ENCODE results near the gene ADGRG1.

Gene ADGRG1

DNA sequence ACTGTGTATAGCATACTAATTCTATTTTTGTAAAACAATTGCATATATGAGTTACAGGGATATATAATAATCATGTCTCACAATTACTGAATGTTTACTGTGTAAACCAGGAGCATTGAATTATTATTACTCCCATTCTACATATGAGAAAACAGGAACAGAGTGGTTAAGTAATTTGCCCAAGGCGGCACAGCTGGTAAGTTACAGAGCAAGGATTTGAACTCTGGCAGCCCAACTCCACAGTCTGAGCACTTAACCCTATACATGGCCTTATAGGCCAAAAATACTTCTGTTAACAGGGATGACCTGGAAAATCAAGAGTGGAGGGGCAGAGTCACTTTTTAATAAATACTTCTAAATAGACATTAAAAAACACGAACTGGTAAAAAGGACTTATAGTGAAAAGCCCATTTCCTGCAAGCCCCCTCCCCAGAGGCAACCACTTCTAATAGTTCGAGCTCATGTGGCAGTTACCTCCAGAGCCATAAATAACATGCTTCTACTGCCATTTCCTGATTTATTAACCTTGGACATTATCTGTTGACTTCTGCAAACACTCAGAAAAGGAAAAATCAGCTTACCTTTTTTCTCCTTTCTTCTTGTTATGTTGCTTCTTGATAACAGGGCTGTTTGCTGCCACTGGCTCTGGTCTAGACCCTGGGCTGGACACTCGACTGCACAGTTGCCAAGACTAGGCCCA is 22.1 kb upstream of the ADGRG1 start:
- in situ Hi-C loops (cut with MboI; ENCODE audit: low sequenced_read_pairs): no loop called here

DNA sequence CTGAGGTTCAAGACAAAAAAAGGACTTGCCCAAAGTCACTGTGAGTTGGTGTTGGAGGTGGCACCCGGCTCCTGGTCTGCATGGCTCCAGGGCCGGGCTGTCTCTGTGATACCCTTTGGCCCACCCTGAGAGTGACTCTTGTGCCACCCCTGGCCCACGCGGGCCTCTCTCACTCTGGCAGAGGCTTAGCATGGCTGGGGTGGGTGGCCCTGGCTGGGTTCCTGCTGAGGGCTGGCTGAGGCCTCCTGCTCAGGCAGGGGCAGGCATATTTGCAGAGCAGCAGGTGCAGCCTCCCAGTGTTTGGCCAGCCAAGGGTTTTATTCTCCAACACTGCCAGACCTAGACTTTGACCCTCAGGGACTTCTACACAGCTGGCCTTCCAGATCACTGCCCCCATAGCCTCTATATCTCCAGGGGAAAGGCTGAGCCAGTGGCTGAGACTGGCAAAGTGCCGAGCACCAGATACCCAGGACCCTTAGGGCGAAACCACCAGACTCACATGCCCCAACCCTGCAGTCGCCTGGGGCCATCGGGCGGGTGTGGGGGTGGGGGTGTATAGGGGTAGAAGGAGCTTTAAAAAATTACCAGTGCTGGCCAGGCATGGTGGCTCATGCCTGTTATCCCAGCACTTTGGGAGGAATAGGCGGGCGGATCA is 21.5 kb upstream of the ADGRG1 start:
- in situ Hi-C loops (cut with MboI; ENCODE audit: low sequenced_read_pairs): no loop called here

DNA sequence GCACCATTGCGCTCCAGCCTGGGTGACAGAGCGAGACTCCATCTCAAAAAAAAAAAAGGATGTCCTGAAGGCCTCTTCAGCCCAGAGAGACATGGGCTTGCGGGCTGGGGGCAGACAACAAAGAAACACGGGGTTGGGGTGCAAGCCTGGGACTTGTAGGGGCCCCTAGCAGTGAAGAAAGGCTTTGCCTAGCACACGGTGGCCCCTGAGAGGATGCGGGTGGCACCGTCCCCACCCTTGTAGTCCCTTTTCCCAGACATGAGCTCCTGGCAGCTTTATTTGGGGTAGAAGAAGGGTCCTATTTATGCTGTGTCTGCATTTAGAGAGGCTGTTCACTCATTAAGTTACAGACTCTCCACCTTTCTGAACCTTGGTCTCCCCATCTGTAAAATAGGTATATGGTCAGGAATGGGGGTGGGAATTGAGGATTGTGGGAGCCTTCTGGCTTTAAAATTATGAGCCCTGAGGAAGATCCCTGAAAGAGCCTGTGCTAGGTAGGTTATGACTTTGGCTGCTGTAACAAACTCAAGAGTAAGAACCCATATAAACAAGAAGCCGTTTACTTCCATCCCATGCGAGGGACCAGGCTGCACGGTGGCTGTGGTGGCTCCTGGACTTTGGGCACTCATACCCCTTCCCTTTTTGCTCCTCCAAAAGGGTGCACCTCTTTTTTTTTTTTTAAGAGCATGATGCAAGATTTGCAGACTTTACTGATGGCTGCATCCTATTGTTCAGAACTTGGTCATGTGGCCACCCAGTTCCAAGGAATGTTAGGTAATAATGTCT is 20.6 kb upstream of the ADGRG1 start:
- in situ Hi-C loops (cut with MboI; ENCODE audit: low sequenced_read_pairs): no loop called here

DNA sequence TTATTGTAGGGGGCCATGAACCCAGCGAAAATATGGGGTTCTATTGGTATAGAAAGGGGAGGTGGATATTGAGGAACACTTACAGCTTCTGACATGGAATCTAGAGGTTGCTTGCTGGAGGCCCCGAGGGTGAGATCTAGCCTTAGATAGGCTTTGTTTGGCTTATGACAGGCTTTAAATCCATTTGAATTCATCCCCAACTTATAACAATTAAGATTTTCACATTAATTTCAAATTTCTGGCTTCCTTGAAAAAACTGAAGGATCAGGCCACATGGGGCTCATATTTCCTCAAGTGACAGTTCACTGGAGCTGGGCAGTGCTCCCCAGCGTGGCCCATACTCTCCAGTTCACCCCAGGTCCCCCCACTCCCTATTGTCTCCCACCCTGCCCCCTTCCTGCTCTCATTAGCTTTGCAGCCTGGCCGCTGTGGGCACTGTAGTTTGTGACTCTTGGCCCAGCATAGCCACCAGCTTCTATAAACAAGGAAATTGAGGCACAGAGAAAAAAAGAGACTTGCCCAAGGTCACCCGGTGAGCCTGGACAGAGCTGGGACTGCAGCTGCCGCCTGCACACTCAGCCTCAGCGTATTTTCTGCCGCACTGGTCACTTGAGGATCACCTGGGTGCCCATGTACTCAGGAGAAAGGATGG is 19.8 kb upstream of the ADGRG1 start:
- in situ Hi-C loops (cut with MboI; ENCODE audit: low sequenced_read_pairs): no loop called here

DNA sequence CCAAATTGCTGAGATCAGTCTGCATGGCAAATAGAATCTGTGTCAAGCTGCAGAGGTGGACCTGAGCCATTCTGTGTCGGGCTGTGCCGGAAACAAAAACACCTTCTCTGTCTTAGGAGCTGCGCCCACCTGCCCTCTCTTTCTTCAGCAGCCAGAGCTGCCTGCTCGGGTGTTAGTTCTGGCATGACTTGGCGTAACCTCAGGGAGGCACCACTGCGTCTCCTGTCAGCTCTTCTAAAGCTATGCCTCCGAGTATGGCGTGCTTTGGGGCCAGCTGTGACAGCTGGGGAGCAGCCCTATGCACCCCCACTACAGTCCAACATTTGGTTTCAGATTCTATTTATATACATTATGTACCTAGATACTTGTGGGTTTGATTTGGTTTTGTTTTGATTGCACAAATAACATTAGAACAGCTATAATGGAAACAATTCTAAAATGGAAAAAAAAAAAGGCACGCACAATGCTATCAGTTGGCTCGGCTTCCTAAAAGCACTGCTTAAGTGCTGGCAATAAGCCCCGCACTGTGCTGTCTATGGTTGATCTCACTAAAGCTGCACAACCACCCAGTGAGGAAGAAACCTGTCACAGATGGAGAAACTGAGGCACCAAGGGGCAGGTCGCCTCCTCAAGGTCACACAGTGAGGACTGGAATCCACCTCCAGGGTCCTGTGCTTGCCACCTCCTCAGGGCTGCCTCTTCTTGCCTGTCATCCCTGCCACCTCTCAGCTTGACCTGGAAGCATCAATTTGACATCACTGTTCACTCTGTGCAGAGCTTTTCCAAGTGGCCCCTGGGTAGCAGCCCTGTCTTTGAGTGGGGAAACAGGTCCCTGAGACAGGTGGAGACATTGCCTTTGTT is 18.7 kb upstream of the ADGRG1 start:
- in situ Hi-C loops (cut with MboI; ENCODE audit: low sequenced_read_pairs): no loop called here

DNA sequence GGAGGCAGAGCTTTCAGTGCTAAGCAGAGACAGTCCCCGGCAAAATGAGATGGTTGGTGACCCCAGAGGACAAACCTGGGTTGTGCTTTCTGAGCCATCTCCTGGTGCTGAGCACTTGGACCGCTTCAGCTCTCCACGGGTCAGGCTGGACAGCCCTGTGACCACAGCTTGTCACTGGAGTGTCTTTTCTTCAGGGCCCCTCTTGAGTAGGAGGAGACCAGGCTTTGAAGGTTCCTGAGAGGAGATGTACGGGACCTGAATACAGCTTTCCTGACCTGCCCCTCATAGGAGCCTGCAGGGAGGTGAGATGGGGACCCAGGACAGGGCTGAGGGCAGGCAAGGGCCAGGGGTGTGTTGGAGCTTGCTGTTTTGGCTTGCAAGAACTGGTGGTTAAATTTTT is 17.8 kb upstream of the ADGRG1 start:
- in situ Hi-C loops (cut with MboI; ENCODE audit: low sequenced_read_pairs): no loop called here

DNA sequence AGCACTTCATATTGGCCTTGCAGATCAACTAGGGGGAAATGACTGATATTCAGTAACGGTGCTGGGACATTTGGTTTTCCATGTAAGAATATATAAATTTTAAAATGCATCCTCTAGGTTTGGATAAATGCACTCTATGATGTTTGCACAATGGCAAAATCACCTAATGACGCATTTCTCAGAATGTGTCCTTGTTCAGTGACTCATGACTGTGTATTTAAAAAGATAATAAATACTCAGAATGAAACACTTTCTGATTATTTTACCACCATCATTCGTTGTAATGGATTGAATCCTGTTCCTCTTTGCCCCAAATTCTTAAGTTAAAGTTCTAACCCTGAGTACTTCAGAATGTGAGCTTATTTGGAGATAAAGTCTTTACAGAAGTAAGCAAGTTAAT is 17.2 kb upstream of the ADGRG1 start:
- in situ Hi-C loops (cut with MboI; ENCODE audit: low sequenced_read_pairs): no loop called here

DNA sequence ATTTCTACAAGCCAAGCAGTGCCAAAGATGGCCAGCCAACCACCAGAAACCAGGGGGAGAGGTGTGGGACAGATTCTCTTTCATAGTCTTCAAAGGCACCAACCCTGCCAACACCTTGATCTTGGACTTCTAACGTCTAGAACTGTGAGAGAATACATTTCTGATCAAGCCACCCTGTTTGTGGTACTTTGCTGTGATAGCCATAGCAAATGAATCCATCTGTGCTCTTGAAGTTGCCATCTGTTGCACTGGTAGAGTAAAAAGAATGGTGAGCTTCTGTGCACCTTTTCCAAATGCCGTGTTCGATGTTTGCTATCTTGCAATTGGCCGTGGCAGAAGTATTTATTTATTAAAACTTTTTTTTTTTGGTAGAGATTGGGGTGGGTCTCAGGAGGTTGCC is 16.7 kb upstream of the ADGRG1 start:
- in situ Hi-C loops (cut with MboI; ENCODE audit: low sequenced_read_pairs): no loop called here

DNA sequence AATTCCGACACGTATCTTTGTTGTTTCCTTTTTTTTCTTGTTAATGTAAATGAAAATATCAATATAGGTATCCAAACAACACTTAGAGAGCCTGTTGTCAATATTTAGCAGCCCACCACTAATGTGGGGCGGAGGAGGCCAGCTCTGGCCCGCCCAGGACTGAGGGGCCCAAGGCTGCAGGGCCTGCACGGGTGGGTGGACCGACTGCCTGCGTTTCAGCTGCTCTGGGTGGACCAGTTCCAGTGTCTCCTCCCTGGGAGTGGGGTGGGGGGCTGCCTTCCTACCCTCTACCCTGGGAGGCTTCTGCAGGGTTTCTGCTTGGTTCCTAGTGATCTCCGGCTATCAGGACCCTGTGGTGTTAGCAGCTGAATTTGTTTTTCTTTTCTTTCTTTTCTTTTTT is 15.9 kb upstream of the ADGRG1 start:
- in situ Hi-C loops (cut with MboI; ENCODE audit: low sequenced_read_pairs): no loop called here

DNA sequence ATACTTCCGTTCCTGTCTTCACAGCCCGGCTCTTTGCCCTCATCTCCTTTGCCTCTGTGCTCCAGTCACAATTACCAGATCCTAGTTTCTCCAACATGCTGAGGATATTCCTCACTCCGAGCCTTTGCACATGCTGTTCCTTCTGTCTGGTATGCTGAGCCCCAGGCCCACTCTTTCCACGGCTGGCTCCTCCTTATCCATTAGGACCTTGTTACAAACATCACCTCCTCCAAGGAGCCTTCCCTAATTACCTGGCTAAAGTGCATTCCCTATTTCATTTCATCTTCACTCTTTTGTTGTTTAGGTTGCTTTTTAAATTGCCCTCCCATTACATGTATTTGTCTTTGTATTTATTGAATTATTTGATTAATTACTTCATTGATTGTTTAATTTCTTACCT is 14.9 kb upstream of the ADGRG1 start:
- in situ Hi-C loops (cut with MboI; ENCODE audit: low sequenced_read_pairs): no loop called here

DNA sequence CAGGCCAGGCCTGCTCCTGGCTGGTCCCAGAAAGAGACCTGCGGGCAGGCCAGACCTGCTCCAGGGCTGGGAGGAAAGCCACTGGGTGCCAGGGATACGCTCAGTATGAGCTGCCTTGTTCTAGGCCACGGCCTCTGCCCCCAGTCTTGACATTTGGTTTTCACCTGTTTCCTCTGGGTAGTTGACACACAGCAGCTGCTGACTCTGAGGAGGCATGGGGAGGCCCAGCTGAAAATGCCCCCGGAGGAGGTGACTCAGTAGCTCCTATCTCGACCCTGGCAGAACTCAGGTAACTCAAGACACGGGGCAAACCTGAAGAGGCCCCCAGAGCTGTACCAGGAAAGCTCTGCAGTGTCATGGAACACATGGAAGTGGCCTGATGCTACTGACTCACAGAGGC is 13.9 kb upstream of the ADGRG1 start:
- in situ Hi-C loops (cut with MboI; ENCODE audit: low sequenced_read_pairs): no loop called here

DNA sequence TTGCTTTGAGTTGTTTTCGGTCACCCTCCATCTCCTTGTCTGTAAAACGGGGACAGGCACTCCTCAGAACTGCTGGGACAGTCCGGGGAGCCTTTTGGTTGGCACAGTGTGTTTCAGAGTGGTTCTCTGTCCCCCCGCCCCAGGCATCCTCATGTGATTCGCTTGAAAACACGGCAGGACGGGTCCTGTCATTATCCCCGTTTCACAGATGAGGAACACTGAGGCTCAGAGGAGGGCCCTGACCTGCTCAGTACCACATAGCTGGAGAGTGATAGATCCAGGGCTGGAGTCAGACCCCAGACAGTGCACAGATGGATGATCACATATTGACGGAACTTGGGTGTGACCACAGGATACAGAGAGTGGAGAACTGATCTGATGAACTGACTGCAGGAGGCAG is 13.5 kb upstream of the ADGRG1 start:
- in situ Hi-C loops (cut with MboI; ENCODE audit: low sequenced_read_pairs): no loop called here

DNA sequence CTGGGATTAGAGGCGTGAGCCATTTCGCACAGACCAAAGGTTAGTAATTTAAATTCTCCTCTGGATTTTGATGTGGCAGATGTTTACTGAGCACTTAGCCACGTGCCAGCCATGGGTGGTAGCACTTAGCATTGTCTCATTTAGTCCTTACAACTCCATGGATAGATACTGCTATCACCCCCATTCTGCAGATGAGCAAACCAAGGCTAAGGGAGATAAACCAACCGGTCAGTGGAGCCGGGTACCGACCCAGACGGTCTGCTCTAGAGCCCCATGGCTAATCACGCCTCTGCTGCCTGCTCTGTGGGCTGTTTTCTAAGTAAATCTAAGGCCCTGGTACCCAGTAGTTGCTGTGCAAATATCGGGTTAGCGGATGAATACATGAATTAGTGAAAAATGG is 12.6 kb upstream of the ADGRG1 start:
- in situ Hi-C loops (cut with MboI; ENCODE audit: low sequenced_read_pairs): no loop called here

DNA sequence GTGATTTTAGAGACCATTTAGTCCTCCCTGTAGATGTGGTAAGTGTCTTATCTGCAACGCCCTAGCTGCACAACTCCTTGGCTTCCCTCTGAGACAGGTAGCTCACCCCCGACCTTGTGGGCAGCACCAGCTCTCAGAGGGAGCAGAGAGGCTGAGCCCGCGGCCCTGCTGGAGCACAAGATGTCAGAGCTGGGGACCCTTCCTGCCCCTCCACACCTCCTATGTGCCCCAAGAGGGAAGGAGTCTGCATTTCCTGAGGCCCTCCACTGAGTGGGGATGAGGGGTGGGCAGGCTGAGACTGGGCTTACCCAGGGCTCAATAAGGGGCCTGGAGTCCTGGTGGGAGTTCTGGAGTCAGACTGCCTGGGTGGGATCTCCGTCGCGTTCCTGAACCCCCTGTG is 12.2 kb upstream of the ADGRG1 start:
- in situ Hi-C loops (cut with MboI; ENCODE audit: low sequenced_read_pairs): no loop called here

DNA sequence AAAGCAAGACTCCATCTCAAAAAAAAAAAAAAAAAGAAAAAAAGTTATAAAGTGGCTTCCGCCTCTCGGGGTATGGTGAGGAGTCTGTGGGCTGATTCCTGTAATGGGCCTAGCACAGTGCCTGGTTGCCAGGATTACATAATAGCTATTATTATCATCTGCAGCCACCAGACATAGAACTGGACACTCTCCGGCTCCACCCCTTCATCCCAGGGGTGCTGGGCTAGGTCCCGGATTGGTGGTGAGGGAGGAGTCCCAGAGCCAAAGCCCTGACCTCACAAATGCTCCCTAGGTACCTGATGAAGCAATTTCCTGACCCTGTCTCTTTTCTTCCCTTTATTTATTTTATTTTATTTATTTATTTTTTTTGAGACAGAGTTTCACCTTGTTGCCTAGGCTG is 11.6 kb upstream of the ADGRG1 start:
- in situ Hi-C loops (cut with MboI; ENCODE audit: low sequenced_read_pairs): no loop called here

DNA sequence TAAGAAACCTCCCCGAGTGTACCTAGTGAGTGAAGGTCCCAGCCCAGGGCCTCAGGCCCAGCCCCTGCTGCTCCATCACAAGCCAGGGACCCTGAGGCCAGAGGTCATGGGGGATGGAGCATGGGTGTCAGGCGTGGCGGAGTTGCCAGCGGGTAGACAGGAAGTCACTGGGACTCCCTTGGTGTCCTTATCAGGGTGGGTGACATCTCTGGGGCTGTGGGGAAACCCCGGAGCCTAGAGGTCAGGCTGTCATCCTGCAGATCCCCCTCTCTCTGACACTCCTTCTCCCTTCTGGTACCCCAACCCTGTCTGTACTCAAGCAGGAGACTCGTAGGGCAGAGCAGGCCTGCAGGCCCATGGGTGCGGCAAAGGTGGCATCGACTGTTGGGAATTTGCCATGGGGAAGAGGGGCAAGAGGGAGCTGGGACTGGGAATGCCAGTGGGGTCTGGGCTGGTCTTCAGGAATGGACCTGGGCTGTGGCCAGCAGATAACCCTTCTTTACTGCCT is 10.8 kb upstream of the ADGRG1 start:
- in situ Hi-C loops (cut with MboI; ENCODE audit: low sequenced_read_pairs): no loop called here

DNA sequence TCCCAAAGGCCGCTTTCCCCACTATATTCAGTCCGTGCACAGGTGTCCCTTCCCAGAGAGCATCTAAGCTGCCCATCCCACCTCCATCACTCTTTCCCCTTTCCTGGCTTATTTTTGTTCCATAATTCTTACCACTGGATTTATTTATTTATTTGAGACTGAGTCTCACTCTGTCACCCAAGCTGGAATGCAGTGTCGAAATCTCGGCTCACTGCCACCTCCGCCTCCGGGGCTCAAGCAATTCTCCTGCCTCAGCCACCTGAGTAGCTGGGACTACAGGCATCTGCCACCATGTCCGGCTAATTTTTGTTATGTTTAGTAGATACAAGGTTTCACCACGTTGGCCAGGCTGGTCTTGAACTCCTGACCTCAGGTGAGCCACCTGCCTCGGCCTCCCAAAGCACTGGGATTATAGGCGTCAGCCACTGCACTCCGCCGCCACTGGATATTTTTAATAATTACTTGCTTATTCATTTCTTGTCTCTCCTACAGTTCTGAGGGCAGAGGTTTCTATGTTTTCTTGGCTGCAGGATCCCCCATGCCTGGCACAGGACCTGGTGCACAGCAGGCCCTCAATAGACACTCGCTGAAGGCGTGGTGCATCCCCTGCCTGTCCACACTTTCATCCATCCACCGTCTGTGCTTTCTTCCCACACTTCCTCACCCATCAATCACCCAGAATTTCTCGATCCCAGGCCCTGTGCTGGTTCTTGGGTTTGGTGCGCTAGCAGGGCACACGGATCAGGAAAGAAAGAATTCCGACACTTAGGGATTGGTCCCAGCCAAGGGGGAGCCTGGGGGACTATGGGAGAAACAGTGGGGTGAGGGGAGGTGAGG is 9.9 kb upstream of the ADGRG1 start:
- in situ Hi-C loops (cut with MboI; ENCODE audit: low sequenced_read_pairs): no loop called here

DNA sequence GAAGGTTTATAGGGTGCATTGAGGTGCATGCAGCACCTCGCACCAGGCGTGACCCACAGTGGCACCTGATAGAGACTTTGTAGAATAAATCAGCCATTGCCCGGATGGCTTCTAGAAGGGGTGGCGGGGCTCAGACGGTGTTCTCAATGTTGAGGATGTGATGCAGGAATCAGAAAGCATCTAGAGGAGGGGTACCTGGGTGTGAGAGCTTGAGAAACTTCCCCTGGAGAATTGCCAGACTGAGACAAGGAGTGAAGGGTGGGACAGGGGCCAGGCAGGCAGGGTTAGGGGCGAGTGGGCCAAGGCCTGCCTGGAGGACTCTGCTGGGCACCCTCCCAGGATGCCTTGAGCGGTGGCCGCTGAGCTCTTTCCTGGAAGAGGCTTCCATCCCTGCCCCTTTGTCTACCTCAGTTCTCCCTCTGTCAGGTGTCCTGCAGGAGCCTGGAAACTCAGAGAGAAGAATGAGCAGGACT is 9.3 kb upstream of the ADGRG1 start:
- in situ Hi-C loops (cut with MboI; ENCODE audit: low sequenced_read_pairs): no loop called here

DNA sequence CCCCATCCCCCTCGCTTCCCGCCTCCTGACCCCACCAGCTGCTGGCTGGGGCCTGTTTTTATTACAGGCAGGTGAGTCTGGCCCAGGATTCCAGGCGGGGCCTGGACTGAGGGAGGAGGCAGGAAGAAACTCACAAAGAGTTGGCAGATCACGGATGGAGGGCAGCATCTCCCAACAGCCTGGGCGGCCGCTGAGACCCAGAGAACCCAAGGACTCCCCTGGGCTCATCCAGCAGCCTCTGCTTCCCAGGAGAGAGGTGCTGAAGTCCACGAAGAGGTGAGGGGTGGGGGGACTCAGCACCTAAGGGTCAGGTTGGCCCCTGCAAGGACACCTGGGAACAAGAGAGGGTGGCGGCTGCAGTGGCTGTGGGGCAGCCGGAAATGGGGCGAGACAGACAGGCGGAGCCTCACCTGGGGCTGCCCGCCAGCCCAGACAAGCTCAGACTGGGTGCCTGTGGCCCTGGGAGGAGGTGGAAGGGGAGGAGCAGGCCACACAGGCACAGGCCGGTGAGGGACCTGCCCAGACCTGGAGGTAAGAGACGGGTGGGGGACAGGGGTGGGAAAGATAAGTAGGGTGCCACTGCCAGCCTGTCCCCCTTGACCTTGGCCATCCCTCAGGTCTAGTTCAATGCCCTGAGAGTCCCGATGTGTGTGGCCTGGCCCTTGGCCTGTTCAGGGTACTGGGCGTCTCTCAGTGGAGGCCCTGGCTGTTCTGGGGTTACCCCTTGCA is 8.7 kb upstream of the ADGRG1 start:
- in situ Hi-C loops (cut with MboI; ENCODE audit: low sequenced_read_pairs): no loop called here
